HG03139 (cell line): ENCODE data around the gene NEK6.
A peak's percentile ranks its signal among the peaks of the same experiment; 100 is the strongest.

Experiments used
- ATAC-seq: cut with Tn5 transposase; IDR thresholded peaks from one replicate; pipeline ENCODE4 v1.9.1; 2021; ENCODE audit not compliant: unreplicated experiment

Gene NEK6

DNA sequence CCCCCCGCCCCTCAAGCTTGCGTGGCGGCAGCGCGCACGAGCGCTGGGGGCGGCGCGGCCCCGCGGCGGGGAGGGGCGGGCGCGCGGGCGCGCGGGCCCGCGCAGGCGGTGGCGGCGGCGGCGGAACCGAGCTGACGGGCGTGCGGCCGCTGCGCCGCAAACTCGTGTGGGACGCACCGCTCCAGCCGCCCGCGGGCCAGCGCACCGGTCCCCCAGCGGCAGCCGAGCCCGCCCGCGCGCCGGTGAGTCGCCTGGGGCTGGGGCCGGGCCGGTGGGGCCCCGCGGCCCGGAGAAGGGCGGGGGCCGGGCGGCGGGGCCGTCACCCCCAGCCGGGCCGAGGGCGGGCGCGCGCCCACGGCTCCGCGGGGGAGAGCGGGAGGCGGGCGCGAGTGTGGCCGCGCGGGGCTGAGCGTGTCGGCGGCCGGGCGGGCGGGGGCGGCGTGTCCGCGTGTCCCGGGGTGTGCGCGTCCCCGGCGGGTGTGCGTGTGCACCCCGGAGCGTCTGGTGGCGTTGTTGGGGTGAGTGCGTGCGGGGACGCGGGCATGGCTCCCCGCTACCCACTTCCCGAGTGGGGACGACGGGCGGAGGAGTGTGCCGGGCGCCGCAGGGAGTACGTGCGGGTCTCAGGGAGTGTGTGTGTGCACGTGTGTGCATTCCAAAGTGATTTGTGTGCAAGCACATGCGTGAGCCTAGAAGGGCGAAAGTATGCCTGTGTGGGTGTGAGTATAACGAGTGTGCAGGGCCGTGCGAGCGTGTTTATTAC is at the start of gene NEK6:
TSS of gene NEK6 (plus strand) at position 106 of the 763 bp plus-strand sequence. CDS start 44,016 bp downstream, outside the sequence.
- no peak for ATAC-seq

DNA sequence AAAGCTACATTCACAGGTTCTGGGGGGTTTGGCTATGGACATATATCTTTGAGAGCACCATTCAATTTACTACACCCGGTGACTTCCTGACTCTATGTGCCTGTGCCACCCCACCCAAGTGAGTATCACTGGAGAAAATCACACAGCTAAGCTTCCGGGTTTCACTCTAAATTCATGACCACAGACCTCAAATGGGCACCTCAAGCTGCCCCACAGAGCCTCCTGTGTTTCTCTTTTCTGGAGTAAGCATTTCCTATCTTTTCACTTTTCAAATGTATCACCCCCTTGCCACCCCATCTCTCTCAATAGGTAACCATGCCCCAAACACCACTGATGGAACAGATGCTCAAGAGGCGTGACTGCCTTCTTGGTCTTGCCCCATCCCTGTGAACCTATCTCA is 49.2 kb upstream of the NEK6 start:
- no peak for ATAC-seq

DNA sequence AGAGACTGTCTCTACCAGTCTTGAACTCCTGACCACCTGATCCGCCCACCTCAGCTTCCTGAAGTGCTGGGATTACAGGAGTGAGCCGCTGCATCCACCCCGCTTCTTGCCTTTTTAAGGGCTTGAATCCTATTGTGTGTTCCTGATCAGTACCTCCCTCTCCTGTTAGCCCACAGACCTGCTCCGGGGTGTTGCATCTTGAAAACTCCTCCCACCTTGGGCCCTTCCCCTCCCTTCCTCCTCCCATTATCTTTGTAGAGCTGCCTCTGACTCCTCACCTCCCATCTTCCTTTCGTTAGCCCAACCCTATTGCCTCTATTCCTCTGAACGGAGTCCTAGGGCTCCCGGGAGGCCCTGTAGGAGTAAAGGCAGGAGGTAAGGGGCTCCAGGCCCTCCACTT is 48.5 kb upstream of the NEK6 start:
- no peak for ATAC-seq

DNA sequence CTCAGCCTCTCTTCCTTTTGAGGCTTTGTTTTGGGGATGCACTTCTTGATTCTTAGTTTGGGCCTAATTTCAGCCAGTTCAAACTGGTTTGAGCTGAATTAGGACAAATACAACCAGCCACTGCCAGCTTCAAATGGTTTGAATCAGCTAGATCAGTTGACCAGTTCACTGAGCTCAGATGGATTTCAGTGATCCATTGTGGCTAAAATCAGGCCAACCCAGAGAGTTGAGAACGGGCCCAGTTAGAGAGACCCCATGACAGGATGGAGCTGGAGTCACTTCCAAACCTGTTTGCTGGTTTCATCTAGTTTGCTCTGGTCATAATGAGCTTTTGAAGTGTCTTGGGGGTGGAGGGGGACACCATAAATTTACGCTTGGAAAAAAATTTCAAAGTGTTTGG is 48.0 kb upstream of the NEK6 start:
- ATAC-seq = no peak

DNA sequence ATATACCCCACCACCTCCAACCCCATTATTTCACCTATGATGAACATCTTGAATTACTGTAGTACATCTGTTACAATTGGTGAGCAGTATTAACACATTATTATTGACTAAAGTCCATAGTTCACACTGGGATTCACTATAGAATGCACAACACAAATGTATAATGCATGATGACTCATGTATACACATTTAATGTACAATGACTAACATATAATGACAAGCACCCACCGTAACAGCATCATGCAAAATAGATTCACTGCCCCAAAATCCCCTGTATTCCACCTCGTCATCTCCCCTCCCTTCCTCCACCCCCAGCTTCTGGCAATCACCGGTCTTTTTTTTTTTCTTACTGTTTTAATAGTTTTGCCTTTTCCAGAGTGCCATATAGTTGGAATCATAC is 47.1 kb upstream of the NEK6 start:
- ATAC-seq = no peak

DNA sequence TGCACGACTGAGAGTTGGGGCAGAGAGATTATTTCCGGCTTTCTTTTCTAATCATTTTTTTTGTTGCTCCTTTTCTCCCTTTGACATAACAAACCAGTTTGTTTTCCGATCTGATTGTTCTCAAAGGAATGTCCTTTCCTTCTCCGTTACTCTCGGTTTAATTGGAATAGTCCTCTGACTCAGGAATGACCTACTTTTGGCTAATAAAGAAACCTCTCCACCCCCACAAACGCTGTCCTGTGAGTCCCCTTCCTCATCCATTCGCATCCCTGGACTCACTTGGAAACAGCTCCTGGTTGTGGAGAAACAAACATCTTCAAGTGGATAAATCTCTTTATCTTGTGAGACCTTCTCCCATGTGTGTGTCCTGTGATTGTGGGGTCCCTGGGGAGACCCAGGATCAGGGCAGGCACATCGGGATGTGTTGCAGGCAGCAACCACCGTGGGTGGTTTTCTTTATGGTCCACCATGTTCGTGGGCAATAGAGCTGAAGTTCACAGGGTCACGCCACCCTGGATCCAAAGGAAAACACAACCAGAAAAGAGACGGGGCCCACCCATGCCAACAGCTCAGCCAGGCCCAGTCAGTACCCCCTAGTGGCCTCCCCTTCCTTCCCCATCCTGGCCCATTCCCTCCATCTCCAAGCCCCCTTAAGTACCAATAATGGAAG is 45.2 kb upstream of the NEK6 start:
- ATAC-seq = no peak

DNA sequence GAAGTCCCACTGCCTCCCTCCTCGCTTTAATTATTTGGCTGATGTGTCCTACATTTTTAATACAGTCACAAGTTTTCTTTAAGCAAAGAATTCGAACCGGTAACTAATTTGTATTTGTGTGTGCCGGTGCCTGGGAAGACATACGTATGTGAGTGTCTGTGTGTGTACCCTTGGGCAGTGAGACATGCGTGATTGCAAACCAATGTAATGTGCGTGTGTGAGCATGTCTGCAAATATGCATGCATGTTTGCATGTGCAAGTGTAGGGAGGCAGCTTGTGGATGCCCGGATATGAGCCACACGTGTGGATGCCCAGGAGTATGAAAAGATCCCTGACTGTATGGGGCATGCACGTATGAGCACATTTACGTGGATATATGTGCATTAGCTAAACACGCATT is 44.4 kb upstream of the NEK6 start:
- no peak for ATAC-seq

DNA sequence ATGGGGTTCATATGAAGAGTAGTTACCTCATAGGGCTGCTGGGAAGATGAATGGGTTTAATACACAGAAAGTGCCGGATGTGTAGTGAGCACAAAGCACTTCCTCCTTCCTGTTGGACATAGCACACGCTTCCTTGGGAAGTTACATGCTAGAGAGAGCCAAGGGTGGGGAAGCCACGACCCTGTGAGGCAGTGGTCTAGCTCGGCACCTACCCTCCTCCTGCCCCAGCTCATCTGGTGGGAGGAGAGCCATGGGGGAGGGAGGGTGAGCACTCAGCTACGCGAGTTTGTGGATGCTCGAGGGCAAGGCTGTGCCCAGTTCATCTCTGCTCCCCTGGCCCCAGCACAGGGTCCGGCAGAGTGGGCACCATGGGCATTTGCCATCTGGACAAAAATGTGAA is 43.6 kb upstream of the NEK6 start:
- no peak for ATAC-seq

DNA sequence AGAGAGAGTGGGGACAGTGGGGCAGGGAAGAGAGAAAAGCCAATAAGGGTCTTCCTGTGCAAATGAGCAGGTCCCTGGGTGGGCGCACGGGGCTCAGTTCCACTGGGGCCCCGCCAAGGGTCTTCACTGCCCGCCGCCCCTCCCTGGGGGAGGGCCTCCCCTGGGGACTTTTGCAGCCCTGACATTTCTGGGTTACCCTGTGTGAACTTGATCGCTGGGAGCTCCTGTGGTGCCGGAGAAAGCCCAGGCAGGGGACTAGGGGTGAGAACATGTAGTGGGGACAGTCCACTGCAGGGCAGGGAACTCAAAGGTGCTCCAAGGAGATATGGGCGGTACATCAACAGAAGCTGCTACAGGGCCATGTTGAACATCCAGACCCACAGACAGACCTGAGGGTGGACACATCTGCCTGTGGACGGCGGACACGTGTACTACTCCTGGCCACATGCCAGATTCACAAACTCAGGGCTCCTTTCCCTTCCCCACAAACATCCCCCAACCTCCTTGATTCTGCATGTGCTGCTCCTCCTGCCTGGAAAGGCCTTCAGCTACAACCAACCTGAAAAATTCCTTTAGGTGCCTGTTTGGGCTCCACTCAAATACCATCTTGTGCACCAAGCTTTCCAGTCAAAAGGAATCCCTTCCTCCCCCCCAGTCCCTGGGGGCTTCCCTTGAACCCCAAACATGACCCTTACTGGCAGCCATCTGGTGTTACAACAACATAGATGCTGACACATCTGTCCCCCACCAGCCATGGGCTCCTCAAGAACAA is 43.0 kb upstream of the NEK6 start:
- ATAC-seq = no peak

DNA sequence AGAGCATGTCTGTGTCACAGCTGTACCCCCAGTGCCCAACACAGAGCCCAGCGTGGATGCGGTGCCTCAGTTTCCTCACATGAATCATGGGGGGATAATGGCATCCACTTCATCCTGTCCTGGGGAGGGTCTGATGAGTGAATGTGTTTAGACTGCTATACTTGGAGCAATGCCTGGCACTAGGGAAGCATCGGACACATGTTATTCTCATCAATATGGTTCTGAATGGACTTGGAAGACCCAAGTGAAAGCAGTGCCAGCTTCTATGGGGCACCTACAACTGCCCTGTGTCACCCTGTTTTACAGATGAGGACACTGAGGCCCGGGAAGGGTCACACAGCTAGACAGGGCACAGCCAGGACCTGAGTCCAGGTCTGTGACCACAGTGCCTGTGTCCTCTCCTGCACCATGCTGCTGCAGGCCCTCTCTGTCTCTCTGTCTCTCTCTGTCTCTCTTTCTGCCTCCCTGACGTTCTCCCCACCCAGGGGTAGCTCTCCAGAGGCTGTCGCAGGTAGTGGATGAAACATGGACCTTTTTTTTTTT is 42.3 kb upstream of the NEK6 start:
- ATAC-seq = no peak

DNA sequence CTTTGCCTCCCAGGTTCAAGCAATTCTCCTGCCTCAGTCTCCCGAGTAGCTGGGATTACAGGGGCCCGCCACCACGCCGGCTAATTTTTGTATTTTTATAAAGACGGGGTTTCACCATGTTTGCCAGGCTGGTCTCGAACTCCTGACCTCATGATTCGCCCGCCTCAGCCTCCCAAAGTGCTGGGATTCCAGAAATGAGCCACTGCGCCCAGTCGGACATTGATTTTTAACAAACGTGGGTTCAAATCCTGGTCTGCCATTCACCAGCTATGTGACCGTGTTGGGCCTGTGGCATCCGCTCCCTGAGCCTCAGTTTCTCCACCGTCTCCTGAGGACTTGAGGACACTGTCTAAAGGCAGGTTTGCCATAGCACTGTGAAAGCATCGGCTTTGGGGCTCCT is 41.8 kb upstream of the NEK6 start:
- no peak for ATAC-seq

DNA sequence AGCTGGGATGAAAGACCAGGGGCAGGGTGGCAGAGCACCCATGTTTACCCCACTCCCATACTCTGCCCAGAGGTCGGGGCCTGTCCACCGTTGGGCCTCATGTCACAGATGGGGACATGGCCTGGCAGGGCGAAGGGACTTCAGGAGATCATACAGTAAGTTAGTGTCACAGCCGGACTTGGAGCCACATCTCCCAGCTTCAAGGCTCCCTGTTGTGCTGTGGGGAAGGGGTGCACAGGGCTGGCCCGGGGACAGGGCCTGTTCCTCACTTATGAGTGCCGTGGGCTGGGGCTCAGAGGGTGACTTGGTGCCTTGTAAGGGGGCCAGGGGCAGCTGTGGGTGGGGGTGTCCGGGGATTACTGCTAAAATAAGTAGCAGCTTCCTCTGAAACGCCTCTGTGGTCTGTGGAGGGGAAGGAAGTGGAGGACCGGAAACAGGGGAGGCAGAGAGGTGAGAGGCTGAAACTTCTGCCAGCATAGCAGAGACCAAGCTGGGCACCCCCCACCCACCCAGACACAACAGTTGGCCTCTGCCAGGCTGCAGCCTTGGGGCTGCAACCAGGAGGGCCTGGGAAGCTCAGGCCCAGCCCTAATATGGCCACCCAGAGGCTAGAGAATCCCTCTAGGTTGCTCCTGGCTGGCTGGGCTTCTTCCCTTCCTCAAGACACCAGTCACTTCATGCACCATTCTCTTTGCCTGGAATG is 41.1 kb upstream of the NEK6 start:
- peak; percentile 26 for ATAC-seq

DNA sequence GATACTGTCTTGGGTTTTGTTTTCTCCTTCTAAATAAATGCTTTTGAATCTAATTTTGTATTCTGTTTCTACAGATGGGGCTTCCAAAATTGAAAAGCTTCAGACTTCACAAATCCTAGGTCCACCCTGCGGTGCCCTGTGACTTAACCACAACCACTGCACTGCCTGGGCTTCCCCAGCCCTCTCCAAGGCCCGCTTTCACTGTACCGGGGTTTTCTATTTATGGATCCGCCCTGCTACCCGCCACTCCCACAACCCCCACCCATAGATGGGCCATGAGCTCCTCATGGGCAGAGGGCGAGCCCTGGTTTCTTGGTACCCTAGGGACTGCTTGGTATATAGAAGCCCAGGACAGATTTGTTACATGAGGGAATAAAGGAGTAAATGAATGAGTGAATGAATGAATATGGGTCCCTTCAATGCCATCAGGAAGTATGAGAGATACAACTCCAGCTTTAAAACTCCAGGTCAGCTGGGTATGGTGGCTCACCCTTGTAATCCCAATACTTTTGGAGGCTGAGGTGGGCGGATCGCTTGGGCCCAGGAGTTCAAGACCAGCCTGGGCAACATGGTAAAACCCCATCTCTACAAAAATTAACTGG is 39.8 kb upstream of the NEK6 start:
- no peak for ATAC-seq

DNA sequence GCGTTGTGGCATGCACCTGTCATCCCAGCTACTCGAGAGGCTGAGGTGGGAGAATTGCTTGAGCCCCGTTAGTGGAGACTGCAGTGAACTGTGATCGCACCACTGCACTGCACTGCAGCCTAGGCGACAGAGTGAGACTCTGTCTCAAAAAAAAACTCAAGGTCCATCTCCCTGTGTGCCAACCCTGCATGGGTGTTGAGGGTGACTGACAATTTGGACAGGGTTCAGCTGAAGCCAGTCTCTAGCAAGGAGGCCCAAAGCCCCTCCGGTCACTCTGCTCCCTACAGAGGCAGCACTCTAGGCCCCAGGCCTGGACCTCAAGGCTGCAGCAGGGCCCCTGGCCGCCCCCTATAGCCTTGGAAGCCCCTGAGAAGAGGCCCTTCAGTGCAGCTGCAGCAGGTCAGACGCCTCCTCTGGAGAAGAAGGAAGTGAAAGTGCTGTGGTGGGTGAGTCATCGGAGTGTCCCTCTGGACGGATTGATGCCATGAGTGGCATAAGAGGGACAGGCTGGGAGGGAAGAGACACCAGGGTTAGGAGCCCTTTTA is 39.2 kb upstream of the NEK6 start:
- peak; percentile 66 for ATAC-seq

DNA sequence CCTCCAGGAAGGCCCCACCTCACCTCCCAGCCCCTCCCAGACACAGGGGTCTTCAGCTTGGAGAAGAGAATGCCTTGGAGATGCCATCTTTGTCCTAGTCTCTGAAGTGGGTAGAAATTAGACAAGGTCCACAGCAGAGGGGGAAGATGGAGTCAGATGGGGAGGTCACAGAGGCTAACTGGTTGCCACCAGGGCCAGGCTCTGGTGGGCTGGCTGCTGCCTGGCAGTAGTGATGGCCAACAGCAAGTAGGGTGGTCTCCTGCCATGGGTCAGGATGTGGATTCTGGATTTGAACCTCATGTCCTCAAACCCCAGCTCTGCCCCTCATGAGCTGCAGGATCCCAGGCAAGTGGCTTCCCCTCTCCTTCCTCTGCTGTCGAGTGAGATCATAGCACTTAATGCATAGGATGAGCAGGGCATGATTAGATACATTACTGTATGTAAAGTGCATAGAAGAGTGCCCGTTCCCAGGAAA is 38.7 kb upstream of the NEK6 start:
- ATAC-seq = no peak

DNA sequence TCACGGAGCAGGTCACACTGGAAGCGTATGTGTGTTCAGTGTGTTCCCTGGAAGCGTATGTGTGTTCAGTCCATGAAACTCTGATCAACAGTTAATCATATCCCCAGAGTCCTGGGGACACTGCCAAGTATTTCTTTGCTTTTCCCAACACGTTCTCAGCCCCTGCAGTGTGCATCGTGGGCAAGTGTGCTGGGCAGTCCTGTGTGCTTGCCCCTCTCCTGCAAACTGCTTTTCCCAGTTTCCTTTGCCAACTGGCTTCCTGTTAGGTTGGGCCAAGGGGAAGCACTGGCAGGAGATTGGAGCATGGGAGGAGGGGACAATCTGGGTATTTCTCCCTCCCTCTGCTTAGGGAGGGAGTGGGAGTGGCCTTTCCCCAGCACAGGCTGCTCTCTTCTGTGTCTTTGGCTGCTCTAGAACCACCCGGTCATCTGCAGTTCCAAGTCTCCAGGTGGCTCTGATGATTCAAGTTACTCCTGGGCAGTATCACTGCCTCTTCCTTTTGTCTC is 36.8 kb upstream of the NEK6 start:
- no peak for ATAC-seq

DNA sequence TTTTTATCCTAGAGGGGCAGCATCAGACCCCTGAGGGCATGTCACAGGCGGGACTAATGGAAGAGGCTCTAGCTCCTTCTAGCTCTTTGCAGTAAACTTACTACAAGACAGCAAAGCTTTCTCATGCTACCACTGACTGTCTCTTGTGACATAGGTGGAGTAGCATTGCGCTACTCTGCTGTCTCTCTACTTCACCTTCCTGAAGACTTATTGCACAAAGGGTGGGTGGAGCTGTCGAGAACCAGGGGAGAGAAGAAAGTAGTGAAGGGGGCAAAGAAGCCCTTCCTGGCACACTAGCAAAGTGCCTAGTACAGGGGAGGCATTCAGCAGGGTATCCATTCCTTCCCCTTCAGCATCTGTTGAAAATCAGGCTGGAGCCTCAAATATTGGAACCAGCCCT is 36.1 kb upstream of the NEK6 start:
- ATAC-seq = no peak

DNA sequence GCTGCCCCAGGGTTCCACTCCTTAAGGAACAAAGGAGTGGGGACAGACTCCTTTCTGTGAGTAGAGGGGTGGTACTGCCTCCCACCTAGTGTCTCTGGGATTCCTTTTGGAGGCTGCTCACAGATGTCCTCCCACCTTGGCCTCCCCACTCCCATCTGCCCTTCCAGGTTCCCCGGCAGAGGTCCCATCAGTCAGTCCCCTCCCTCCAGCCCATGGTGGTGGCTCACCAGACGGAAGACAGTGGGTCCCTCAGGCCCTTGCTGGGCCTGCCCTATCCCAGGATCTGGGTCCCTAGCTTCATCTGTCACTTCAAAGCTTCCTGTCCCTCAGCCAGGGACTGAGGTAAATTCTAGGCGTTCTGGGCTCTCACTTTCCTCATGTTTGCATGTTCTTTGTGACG is 35.6 kb upstream of the NEK6 start:
- ATAC-seq = no peak

DNA sequence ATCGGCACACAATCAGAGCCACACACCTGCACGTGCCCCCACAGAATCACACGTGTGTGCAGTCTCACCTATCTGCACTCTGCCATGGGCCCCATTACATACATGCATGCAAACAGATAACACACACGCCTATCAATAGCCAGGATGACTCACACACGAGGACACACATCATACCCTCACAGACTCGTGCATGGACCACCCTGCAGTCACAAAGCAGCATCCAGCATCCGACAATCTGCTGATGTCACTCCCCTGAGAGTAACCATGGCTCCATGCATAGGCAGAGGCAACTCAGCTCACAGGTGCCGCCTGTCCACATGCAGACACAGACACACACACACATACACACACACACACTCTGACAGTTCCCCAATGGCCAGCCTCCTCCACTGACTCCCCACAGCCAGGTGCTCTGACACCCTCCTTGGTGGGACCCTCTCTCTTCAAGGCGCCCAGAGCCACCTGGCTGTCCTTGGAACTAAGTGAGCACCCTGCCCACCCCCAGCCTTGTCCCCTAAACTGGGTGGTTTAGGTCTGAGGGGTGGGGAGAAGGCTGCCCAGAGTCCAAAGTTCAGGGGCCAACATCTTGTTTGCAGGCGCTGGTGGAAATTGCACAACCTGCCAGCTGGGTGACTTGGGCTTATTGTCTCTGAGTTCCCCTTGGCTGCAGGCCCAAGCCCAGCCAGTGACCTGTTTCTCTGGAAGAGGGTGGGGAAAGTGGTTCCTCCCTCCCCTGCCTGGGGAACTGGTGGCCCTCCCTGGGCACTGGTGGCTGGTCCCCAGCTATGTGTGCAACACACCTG is 34.6 kb upstream of the NEK6 start:
- no peak for ATAC-seq
